Tibial nerve (tissue), 3 donors: ENCODE results near the gene SLC5A2.

Experiments used
- POLR2A ChIP-seq, 2 donors: fragments of 450-650 bp; IDR thresholded peaks; one replicate each; pipeline ENCODE4 v1.6.1; 2017; ENCODE audit warnings: antibody characterized with exemption in 2 of 2, mild to moderate bottlenecking in 2 of 2, moderate library complexity in 2 of 2
- TF ChIP-seq, protein P1 (sequence below), 5 experiments: fragments of 200-600 bp in 3 of 5; fragments of 450-650 bp in 2 of 5; sonication (generic) in 3 of 5; IDR thresholded peaks; one replicate each; pipeline ENCODE4 v1.5.1; 2016 to 2019; ENCODE audit warnings: antibody characterized with exemption in 5 of 5, mild to moderate bottlenecking in 3 of 5, moderate library complexity in 2 of 5

GRCh38 chr16:31474773-31475738, 7.9 kb upstream of the SLC5A2 start:
- TF ChIP-seq, protein P1, sequence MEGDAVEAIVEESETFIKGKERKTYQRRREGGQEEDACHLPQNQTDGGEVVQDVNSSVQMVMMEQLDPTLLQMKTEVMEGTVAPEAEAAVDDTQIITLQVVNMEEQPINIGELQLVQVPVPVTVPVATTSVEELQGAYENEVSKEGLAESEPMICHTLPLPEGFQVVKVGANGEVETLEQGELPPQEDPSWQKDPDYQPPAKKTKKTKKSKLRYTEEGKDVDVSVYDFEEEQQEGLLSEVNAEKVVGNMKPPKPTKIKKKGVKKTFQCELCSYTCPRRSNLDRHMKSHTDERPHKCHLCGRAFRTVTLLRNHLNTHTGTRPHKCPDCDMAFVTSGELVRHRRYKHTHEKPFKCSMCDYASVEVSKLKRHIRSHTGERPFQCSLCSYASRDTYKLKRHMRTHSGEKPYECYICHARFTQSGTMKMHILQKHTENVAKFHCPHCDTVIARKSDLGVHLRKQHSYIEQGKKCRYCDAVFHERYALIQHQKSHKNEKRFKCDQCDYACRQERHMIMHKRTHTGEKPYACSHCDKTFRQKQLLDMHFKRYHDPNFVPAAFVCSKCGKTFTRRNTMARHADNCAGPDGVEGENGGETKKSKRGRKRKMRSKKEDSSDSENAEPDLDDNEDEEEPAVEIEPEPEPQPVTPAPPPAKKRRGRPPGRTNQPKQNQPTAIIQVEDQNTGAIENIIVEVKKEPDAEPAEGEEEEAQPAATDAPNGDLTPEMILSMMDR (IDR thresholded peaks at IDR 0.05), result no peak
- TF ChIP-seq POLR2A (IDR thresholded peaks at IDR 0.05), result no peak
